KMS-11 (cell line): ENCODE results near the gene TXNRD2.
A peak's percentile ranks its signal among the peaks of the same experiment; 100 is the strongest.

Experiments
- H2AFZ ChIP-seq: fragments of 200-600 bp; sonication (generic); 2 replicates; pipeline ENCODE4 v1.6.1; 2016; ENCODE audit warnings: antibody characterized with exemption, mixed run types, low read depth
- H3K27ac ChIP-seq: fragments of 200-600 bp; sonication (generic); 2 replicates; pipeline ENCODE4 v1.6.1; 2016; ENCODE audit warnings: mild to moderate bottlenecking, mixed run types
- H3K27me3 ChIP-seq: fragments of 200-600 bp; sonication (generic); 2 replicates; pipeline ENCODE4 v1.6.1; 2017; ENCODE audit warnings: mild to moderate bottlenecking, low read depth, mixed run types, moderate library complexity; ENCODE audit not compliant: insufficient read depth
- H3K36me3 ChIP-seq: fragments of 200-600 bp; sonication (generic); 2 replicates; pipeline ENCODE4 v1.6.1; 2017; ENCODE audit warnings: mild to moderate bottlenecking, mixed run types; ENCODE audit not compliant: insufficient read depth
- H3K4me1 ChIP-seq: fragments of 200-600 bp; sonication (generic); 2 replicates; pipeline ENCODE4 v1.6.1; 2016; ENCODE audit warnings: mild to moderate bottlenecking, low read depth, mixed run types; ENCODE audit not compliant: poor library complexity, severe bottlenecking
- H3K4me2 ChIP-seq: fragments of 200-600 bp; sonication (generic); 2 replicates; pipeline ENCODE4 v1.7.0; 2016; ENCODE audit warnings: mild to moderate bottlenecking, mixed run types
- H3K4me3 ChIP-seq: fragments of 200-600 bp; sonication (generic); IDR thresholded peaks from 2 replicates; pipeline ENCODE4 v1.6.1; 2017; ENCODE audit warnings: low read depth, low read length, mixed read lengths; ENCODE audit not compliant: insufficient read depth
- H3K79me2 ChIP-seq: fragments of 200-600 bp; sonication (generic); 2 replicates; pipeline ENCODE4 v1.6.1; 2016; ENCODE audit warnings: low read depth, mixed run types; ENCODE audit not compliant: insufficient read depth
- H3K9ac ChIP-seq: fragments of 200-600 bp; sonication (generic); 2 replicates; pipeline ENCODE4 v1.6.1; 2016; ENCODE audit warnings: mild to moderate bottlenecking, mixed run types
- H4K20me1 ChIP-seq: fragments of 200-600 bp; sonication (generic); 2 replicates; pipeline ENCODE4 v1.6.1; 2016; ENCODE audit warnings: mild to moderate bottlenecking, mixed run types; ENCODE audit not compliant: insufficient read depth
- TF ChIP-seq, protein P1 (sequence below): fragments of 200-600 bp; sonication (generic); conservative IDR thresholded peaks from 2 replicates; pipeline ENCODE4 v1.6.1; 2017; ENCODE audit warnings: low read depth, mild to moderate bottlenecking, antibody characterized with exemption, low read length, moderate library complexity, mixed read lengths

The TXNRD2 gene

DNA sequence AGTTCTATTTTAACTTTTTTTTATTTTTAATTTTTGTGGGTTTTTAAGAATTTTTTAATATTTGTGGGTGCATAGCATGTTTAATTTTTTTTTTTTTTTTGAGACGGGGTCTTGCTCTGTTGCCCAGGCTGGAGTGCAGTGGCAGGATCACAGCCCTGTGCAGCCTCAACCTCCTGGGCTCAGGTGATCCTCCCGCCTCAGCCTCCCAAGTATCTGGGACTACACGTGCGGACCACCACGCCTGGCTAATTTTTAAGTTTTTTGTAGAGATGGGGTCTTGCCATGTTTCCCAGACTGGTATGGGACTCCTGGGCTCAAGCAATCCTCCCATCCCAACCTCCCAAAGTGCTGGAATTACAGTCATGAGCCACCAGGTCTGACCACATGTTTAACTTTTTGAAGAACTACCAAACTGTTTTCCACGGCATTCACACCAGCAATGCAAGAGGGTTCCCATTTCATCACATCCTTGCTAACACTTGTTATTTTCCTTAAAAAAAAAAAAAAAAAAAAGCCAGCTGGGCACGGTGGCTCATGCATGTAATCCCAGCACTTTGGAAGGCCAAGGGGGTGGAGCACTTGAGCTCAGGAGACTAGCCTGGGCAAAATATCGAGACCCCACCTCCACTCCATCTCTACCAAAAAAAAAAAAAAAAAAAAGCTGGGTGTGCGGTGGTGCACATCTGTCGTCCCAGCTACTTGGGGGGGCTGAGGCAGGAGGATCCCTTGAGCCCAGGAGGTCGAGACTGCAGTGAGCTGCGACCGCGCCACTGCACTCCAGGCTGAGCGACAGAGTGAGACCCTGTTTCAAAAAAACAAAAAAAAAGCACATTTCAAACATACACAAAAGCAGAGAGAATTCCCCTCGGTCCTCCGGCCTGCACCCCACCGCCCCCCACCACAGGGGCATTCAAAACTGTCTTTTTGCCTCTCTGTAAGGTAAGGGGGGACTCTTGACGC, 16.7 kb upstream of the TXNRD2 start:
- H3K4me2 ChIP-seq, result no peak overlapping the region
- no peak overlapping the region for H3K4me3 ChIP-seq
- H3K9ac ChIP-seq, result no peak overlapping the region
- H2AFZ ChIP-seq, result no peak overlapping the region
- no peaks in the 10 kb centered on the region for H4K20me1 ChIP-seq
- H3K27me3 ChIP-seq, result no peaks in the 10 kb centered on the region
- H3K79me2 ChIP-seq, result no peaks in the 10 kb centered on the region
- TF ChIP-seq, protein P1, sequence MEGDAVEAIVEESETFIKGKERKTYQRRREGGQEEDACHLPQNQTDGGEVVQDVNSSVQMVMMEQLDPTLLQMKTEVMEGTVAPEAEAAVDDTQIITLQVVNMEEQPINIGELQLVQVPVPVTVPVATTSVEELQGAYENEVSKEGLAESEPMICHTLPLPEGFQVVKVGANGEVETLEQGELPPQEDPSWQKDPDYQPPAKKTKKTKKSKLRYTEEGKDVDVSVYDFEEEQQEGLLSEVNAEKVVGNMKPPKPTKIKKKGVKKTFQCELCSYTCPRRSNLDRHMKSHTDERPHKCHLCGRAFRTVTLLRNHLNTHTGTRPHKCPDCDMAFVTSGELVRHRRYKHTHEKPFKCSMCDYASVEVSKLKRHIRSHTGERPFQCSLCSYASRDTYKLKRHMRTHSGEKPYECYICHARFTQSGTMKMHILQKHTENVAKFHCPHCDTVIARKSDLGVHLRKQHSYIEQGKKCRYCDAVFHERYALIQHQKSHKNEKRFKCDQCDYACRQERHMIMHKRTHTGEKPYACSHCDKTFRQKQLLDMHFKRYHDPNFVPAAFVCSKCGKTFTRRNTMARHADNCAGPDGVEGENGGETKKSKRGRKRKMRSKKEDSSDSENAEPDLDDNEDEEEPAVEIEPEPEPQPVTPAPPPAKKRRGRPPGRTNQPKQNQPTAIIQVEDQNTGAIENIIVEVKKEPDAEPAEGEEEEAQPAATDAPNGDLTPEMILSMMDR, result no peak
- H3K27ac ChIP-seq, result no peak overlapping the region
- no peaks in the 10 kb centered on the region for H3K36me3 ChIP-seq
- peaks cover 35% of the 10 kb centered on the region for H3K4me1 ChIP-seq

DNA sequence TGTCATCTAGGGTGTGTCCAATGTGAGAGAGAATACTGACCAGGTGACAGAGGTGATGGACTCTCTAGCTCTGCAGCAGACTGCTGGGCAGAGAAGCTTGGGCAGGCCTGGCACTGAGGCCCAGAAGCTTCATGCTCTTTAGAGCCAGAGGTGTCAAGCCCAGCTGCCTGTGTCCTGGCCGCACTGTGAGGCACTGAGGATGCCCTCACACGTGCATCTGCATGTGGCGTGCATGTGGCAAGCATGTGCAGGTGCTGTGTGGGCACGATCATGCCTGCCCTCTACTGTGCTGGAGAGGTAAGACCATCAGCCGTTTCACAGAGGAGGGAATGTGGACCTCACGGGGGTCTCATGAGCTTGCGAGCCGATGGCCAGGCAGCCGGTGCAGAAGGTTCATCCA, 15.8 kb upstream of the TXNRD2 start:
- Histone ChIP-seq H3K27ac (no peak overlapping the region), H3K9ac (no peak overlapping the region), H3K4me1 (peaks cover 30% of the 10 kb centered on the region), H3K79me2 (no peaks in the 10 kb centered on the region), H3K4me2 (no peak overlapping the region), H4K20me1 (no peaks in the 10 kb centered on the region), H2AFZ (no peak overlapping the region), H3K27me3 (no peaks in the 10 kb centered on the region), H3K4me3 (no peak overlapping the region), H3K36me3 (no peaks in the 10 kb centered on the region)
- TF ChIP-seq, protein P1, result 0 out of 2 replicates have a peak, but pooled peaks have one; percentile 17

DNA sequence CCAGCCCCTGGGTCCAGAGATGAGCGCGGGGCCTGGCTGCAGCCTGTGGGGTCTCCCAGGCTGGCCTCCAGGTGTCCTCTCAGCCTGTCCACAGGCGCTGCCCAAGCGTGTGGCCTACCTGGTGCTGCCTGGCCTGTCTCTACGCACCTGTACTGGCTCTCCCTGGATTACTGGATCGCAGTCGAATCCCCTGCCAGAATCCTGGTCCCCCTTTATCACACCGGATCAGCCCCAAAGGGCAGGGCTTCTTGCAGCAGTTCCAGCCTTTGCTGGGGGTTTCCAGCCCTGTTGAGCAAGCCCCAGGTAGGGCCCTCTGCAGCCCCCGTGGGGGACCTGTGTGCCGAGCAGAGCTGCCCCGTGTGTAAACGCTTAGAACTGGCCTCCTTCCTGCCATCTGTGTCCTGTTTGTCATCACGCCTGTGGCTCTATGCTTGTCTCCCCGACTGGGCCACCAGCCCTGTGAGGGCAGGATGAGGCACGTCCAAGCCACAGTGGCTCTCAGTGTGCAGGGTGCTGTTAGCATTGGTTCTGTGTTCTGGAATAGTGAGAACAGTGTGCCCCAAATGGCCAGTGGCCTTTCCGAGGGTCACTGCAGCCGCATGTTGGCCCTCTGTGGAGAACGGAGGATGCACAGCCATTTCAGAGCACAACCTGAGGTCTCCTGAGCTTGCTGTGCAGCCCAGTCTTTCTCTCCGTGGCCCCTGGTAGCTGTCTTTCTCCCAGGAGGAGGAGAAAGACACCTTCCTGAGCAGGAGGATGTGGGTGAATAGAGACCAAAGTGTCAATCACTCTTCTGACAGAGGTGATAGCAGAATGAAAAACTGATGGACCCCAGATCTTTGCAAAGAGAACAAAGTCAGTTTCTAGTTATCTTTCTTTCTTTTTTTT, 13.9 kb upstream of the TXNRD2 start:
- Histone ChIP-seq H3K9ac (no peak overlapping the region), H3K27ac (no peak overlapping the region), H3K4me1 (peaks cover 20% of the 10 kb centered on the region), H4K20me1 (no peaks in the 10 kb centered on the region), H3K4me3 (no peak overlapping the region), H3K36me3 (no peaks in the 10 kb centered on the region), H3K4me2 (no peak overlapping the region), H3K79me2 (no peaks in the 10 kb centered on the region), H3K27me3 (no peaks in the 10 kb centered on the region), H2AFZ (no peak overlapping the region)
- TF ChIP-seq, protein P1, result no peak

DNA sequence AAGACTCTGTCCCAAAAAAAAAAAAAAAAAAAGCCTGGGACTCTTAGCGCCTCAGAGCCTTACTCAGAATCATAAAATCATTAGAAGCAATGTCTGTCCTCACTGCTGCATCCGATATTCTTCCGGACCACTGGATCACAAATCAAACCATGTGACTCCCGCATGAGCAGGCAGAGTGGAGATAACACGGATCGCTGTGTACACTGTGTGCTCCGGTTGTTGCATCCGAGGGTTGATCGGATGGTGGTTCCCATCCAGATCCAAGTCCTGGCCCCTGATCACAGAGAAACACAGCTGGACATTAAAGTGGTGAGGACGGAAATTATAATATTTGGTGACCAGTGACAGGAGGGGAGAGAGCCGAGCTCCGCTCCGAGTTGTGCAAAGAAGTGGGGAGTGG, 9.7 kb upstream of the TXNRD2 start:
- no peak overlapping the region for H2AFZ ChIP-seq
- TF ChIP-seq, protein P1, result no peak
- no peak overlapping the region for H3K4me2 ChIP-seq
- no peaks in the 10 kb centered on the region for H3K36me3 ChIP-seq
- H3K27ac ChIP-seq, result no peak overlapping the region
- no peaks in the 10 kb centered on the region for H4K20me1 ChIP-seq
- H3K4me1 ChIP-seq, result peaks cover 26% of the 10 kb centered on the region
- H3K9ac ChIP-seq, result no peak overlapping the region
- no peak overlapping the region for H3K4me3 ChIP-seq
- no peaks in the 10 kb centered on the region for H3K27me3 ChIP-seq
- H3K79me2 ChIP-seq, result peaks cover 2% of the 10 kb centered on the region; the same call in 1 of the 2 replicates
